B cell (primary cell): ENCODE results near the gene BBS7. TPM values are rescaled to one million over a fixed set of nuclear protein-coding genes. Genes with fewer than 3 reads are reported as not detected.

ENCODE experiments used
- ATAC-seq: fragments of 200-7000 bp; cut with Tn5 transposase; one replicate; pipeline ENCODE4 v1.10.0; 2021; ENCODE audit warnings: low read depth, mild to moderate bottlenecking, moderate number of reproducible peaks, moderate library complexity
- CTCF ChIA-PET: fragments of 350-600 bp; sonication (Branson Sonifier 250); formaldehyde crosslinking; loops from one replicate; lab custom pipeline; 2021; ENCODE audit warnings: antibody characterized with exemption, inconsistent platforms; lab: Charles Lee
- POLR2A ChIA-PET: fragments of 350-600 bp; sonication (Branson Sonifier 250); formaldehyde crosslinking; loops from one replicate; lab custom pipeline; 2021; ENCODE audit warnings: antibody characterized with exemption; lab: Charles Lee
- DNase-seq: peaks from one replicate; pipeline ENCODE4 v3.0.0; 2013
- H2AFZ ChIP-seq: 2 replicates; pipeline ENCODE4 v1.6.1; 2012; ENCODE audit warnings: mild to moderate bottlenecking, low read depth, low read length; ENCODE audit not compliant: insufficient read depth, poor library complexity, severe bottlenecking
- H3K27ac ChIP-seq, 2 donors: 1 replicate in 1 of 2; 2 replicates in 1 of 2; pipeline ENCODE4 v1.5.1; 2012 to 2013; ENCODE audit warnings: low read length in 2 of 2, mild to moderate bottlenecking in 2 of 2, moderate library complexity in 1 of 2
- H3K27me3 ChIP-seq, 4 experiments: fragments of 200-600 bp in 1 of 4; sonication (generic) in 1 of 4; replicated peaks in 1 of 4; 1 replicate in 2 of 4; 2 replicates in 2 of 4; pipeline versions ENCODE4 v1.6.1 to v1.7.0; 2013 to 2016; ENCODE audit warnings: low read length in 3 of 4, mild to moderate bottlenecking in 2 of 4, mixed read lengths in 1 of 4, moderate library complexity in 1 of 4; ENCODE audit not compliant: insufficient read depth in 4 of 4, control insufficient read depth in 3 of 4; ENCODE audit errors: control extremely low read depth in 1 of 4
- H3K36me3 ChIP-seq, 2 experiments: replicated peaks in 1 of 2; 1 replicate in 1 of 2; 2 replicates in 1 of 2; pipeline versions ENCODE4 v1.6.1 to v1.7.1; 2013; ENCODE audit warnings: low read length in 1 of 2; ENCODE audit not compliant: insufficient read depth in 2 of 2, control insufficient read depth in 1 of 2; ENCODE audit errors: control extremely low read depth in 1 of 2, extremely low read depth in 1 of 2
- H3K4me1 ChIP-seq, 2 donors: fragments of 200-600 bp in 1 of 2; sonication (generic) in 1 of 2; 1 replicate in 1 of 2; 2 replicates in 1 of 2; pipeline versions ENCODE4 v1.5.1 to v1.6.1; 2013 to 2017; ENCODE audit warnings: low read length in 2 of 2; ENCODE audit not compliant: control insufficient read depth in 2 of 2, insufficient read depth in 2 of 2
- H3K4me2 ChIP-seq: replicated peaks from 2 replicates; pipeline ENCODE3; 2012; ENCODE audit warnings: mild to moderate bottlenecking, low read depth, low read length; ENCODE audit not compliant: poor library complexity, severe bottlenecking
- H3K4me3 ChIP-seq, 5 experiments: fragments of 200-600 bp in 1 of 5; sonication (generic) in 1 of 5; 1 replicate in 3 of 5; 2 replicates in 2 of 5; pipeline versions ENCODE4 v1.5.1 to v1.7.0; 2011 to 2016; ENCODE audit warnings: low read length in 4 of 5, mild to moderate bottlenecking in 4 of 5, low read depth in 2 of 5, control low read depth in 1 of 5, moderate library complexity in 1 of 5; ENCODE audit not compliant: insufficient read depth in 1 of 5; ENCODE audit errors: control extremely low read depth in 1 of 5, extremely low read depth in 1 of 5
- H3K79me2 ChIP-seq: fragments of 200-600 bp; sonication (generic); one replicate; pipeline ENCODE4 v1.6.0; 2016; ENCODE audit warnings: low read length; ENCODE audit not compliant: control insufficient read depth, insufficient read depth
- H3K9ac ChIP-seq: fragments of 200-600 bp; sonication (generic); 2 replicates; pipeline ENCODE4 v1.6.1; 2017; ENCODE audit warnings: mild to moderate bottlenecking, low read length, moderate library complexity
- H3K9me3 ChIP-seq, 3 donors: one replicate each; pipeline versions ENCODE4 v1.6.1 to v1.7.1; 2013; ENCODE audit warnings: low read length in 2 of 3; ENCODE audit not compliant: control insufficient read depth in 2 of 3, insufficient read depth in 1 of 3; ENCODE audit errors: control extremely low read depth in 1 of 3
- H4K20me1 ChIP-seq: 2 replicates; pipeline ENCODE4 v1.6.0; 2012; ENCODE audit warnings: mild to moderate bottlenecking, low read length; ENCODE audit not compliant: insufficient read depth, control insufficient read depth, poor library complexity, severe bottlenecking
- H3K27ac Mint-ChIP-seq: one replicate; pipeline ENCODE4 v1.8.0; 2021; ENCODE audit warnings: mixed read lengths
- H3K27me3 Mint-ChIP-seq: one replicate; pipeline ENCODE4 v1.8.0; 2021; ENCODE audit warnings: mixed read lengths
- H3K4me1 Mint-ChIP-seq: one replicate; pipeline ENCODE4 v1.8.0; 2021; ENCODE audit warnings: mixed read lengths
- H3K4me3 Mint-ChIP-seq: one replicate; pipeline ENCODE4 v1.8.0; 2021; ENCODE audit warnings: mixed read lengths
- H3K9me3 Mint-ChIP-seq: one replicate; pipeline ENCODE4 v1.8.0; 2022; ENCODE audit warnings: mixed read lengths; ENCODE audit not compliant: insufficient read depth
- EZH2 ChIP-seq: IDR thresholded peaks from 2 replicates; pipeline ENCODE4 v1.6.1; 2012; ENCODE audit warnings: borderline replicate concordance, low read depth, mild to moderate bottlenecking, moderate library complexity, low read length; ENCODE audit not compliant: insufficient read depth, poor library complexity, severe bottlenecking
- WGBS: methylation state at CpG from one replicate; pipeline ENCODE4 v1.1.5; 2013; ENCODE audit warnings: missing lambda C conversion rate; ENCODE audit not compliant: insufficient coverage; 5-methylcytosine and 5-hydroxymethylcytosine counted together
- intact Hi-C: fragments of 100-400 bp; cut with micrococcal nuclease; formaldehyde crosslinking; loops from one replicate; pipeline ENCODE4 v1.10.0; 2022
- polyA plus RNA-seq: library from polyadenylated mRNA; depleted of rRNA; stranded (reverse); fragments of >200 nt; gene quantifications from 2 replicates; pipeline ENCODE4 v1.2.3, GENCODE V29; 2012
- total RNA-seq, 2 donors: library from RNA; stranded (reverse); fragments of 120-200 nt in 1 of 2; gene quantifications; 1 replicate in 1 of 2; 2 replicates in 1 of 2; pipeline versions ENCODE4 v1.2.3 to v1.2.4, GENCODE V29; 2013 to 2022
- TF ChIP-seq, protein P1 (sequence below): fragments of 200-600 bp; IDR thresholded peaks from one replicate; pipeline ENCODE4 v1.8.0; 2022; ENCODE audit warnings: antibody characterized with exemption, mild to moderate bottlenecking

BBS7 gene
- total and polyA plus RNA-seq, 2 donors (not counting 1 experiment from before 2014, with no cell fraction given) = 4.3 to 9.1 TPM

DNA sequence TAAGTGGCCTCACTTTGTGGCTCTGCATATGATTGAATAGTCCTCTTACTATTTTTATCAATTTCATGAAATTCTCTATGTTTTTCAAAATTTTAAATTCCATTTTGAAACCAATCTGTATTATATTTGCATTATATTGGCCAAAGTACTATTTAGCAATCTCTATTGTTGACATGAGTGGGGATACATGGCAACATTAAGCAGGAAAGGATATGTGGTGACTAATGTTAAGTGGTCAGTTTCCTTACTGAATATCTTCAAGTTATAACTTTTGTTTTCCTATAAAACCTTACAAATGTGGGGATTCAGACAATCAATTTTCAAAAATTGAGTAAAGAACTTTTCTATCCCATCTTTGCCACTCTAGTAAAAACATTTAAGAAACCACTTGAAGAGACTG is 10.2 kb downstream of the BBS7 start:
- no peaks in the 10 kb centered on the region for H3K4me1 ChIP-seq
- no peaks in the 10 kb centered on the region for H3K79me2 ChIP-seq
- Mint-ChIP-seq H3K9me3 (no peaks in the 10 kb centered on the region), H3K4me3 (no peak overlapping the region), H3K4me1 (no peaks in the 10 kb centered on the region), H3K27me3 (no peaks in the 10 kb centered on the region), H3K27ac (no peak overlapping the region)
- no peaks in the 10 kb centered on the region for H3K27me3 ChIP-seq
- no peak overlapping the region for H3K4me3 ChIP-seq
- DNase-seq (no peak), ATAC-seq (no peak)
- H3K36me3 ChIP-seq = peaks cover 0 to 13% of the 10 kb centered on the region in 2 experiments
- no peak overlapping the region for H3K27ac ChIP-seq
- no peak overlapping the region for H3K9ac ChIP-seq
- ChIA-PET CTCF (no interaction called here), POLR2A (no interaction called here)
- no peak overlapping the region for H3K4me2 ChIP-seq
- no peaks in the 10 kb centered on the region for H4K20me1 ChIP-seq
- intact Hi-C loops = no loop called here
- no peak overlapping the region for H2AFZ ChIP-seq
- no peaks in the 10 kb centered on the region for H3K9me3 ChIP-seq
- TF ChIP-seq, protein P1, sequence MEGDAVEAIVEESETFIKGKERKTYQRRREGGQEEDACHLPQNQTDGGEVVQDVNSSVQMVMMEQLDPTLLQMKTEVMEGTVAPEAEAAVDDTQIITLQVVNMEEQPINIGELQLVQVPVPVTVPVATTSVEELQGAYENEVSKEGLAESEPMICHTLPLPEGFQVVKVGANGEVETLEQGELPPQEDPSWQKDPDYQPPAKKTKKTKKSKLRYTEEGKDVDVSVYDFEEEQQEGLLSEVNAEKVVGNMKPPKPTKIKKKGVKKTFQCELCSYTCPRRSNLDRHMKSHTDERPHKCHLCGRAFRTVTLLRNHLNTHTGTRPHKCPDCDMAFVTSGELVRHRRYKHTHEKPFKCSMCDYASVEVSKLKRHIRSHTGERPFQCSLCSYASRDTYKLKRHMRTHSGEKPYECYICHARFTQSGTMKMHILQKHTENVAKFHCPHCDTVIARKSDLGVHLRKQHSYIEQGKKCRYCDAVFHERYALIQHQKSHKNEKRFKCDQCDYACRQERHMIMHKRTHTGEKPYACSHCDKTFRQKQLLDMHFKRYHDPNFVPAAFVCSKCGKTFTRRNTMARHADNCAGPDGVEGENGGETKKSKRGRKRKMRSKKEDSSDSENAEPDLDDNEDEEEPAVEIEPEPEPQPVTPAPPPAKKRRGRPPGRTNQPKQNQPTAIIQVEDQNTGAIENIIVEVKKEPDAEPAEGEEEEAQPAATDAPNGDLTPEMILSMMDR = no peak
- no peak for TF ChIP-seq EZH2

DNA sequence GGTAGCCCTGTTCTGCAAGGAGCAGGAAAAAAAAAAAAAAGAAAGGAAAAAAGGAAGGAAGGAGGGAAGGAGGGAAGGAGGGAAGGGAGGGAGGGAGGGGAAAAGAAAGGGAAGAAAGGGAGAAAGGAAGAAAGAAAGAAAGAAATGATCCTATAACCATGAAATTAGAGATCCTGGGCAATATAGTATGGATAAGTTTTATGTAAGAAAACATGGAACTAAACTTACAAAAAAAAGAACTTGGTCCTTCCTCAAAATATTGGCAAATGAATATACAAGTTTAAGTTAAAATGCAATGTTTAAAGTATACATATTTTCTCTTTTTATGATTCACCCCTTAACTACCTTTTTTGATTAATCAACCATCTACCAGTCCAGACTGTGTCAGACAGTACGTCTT is 18.9 kb downstream of the BBS7 start:
- CTCF ChIA-PET = no interaction called here
- no peaks in the 10 kb centered on the region for H3K79me2 ChIP-seq
- no peaks in the 10 kb centered on the region for H3K9me3 ChIP-seq
- intact Hi-C loops = no loop called here
- H3K4me1 Mint-ChIP-seq = no peaks in the 10 kb centered on the region
- no peak overlapping the region for H3K4me3 ChIP-seq
- peaks cover 2 to 10% of the 10 kb centered on the region in 2 experiments for H3K36me3 ChIP-seq
- no peak overlapping the region for H2AFZ ChIP-seq
- H3K4me3 Mint-ChIP-seq = no peak overlapping the region
- H3K27ac ChIP-seq = no peak overlapping the region
- no peaks in the 10 kb centered on the region for H3K9me3 Mint-ChIP-seq
- no peak for ATAC-seq
- WGBS = no CpG with 5 or more reads among the region's 1 CpG
- no peaks in the 10 kb centered on the region for H3K27me3 Mint-ChIP-seq
- H3K9ac ChIP-seq = no peak overlapping the region
- no peak overlapping the region for H3K27ac Mint-ChIP-seq
- H3K4me1 ChIP-seq = no peaks in the 10 kb centered on the region
- H3K27me3 ChIP-seq = no peaks in the 10 kb centered on the region
- no peak for TF ChIP-seq EZH2
- TF ChIP-seq, protein P1 = no peak
- POLR2A ChIA-PET = no interaction called here
- H4K20me1 ChIP-seq = no peaks in the 10 kb centered on the region
- no peak overlapping the region for H3K4me2 ChIP-seq
- no peak for DNase-seq
